B cell (primary cell): ENCODE results near the gene RUNDC1. TPM values are rescaled to one million over a fixed set of nuclear protein-coding genes. Genes with fewer than 3 reads are reported as not detected.

ENCODE experiments used
- ATAC-seq: fragments of 200-7000 bp; cut with Tn5 transposase; one replicate; pipeline ENCODE4 v1.10.0; 2021; ENCODE audit warnings: low read depth, mild to moderate bottlenecking, moderate number of reproducible peaks, moderate library complexity
- CTCF ChIA-PET: fragments of 350-600 bp; sonication (Branson Sonifier 250); formaldehyde crosslinking; loops from one replicate; lab custom pipeline; 2021; ENCODE audit warnings: antibody characterized with exemption, inconsistent platforms; lab: Charles Lee
- POLR2A ChIA-PET: fragments of 350-600 bp; sonication (Branson Sonifier 250); formaldehyde crosslinking; loops from one replicate; lab custom pipeline; 2021; ENCODE audit warnings: antibody characterized with exemption; lab: Charles Lee
- DNase-seq: peaks from one replicate; pipeline ENCODE4 v3.0.0; 2013
- H2AFZ ChIP-seq: 2 replicates; pipeline ENCODE4 v1.6.1; 2012; ENCODE audit warnings: mild to moderate bottlenecking, low read depth, low read length; ENCODE audit not compliant: insufficient read depth, poor library complexity, severe bottlenecking
- H3K27ac ChIP-seq, 2 donors: 1 replicate in 1 of 2; 2 replicates in 1 of 2; pipeline ENCODE4 v1.5.1; 2012 to 2013; ENCODE audit warnings: low read length in 2 of 2, mild to moderate bottlenecking in 2 of 2, moderate library complexity in 1 of 2
- H3K27me3 ChIP-seq, 4 experiments: fragments of 200-600 bp in 1 of 4; sonication (generic) in 1 of 4; replicated peaks in 1 of 4; 1 replicate in 2 of 4; 2 replicates in 2 of 4; pipeline versions ENCODE4 v1.6.1 to v1.7.0; 2013 to 2016; ENCODE audit warnings: low read length in 3 of 4, mild to moderate bottlenecking in 2 of 4, mixed read lengths in 1 of 4, moderate library complexity in 1 of 4; ENCODE audit not compliant: insufficient read depth in 4 of 4, control insufficient read depth in 3 of 4; ENCODE audit errors: control extremely low read depth in 1 of 4
- H3K36me3 ChIP-seq, 2 experiments: replicated peaks in 1 of 2; 1 replicate in 1 of 2; 2 replicates in 1 of 2; pipeline versions ENCODE4 v1.6.1 to v1.7.1; 2013; ENCODE audit warnings: low read length in 1 of 2; ENCODE audit not compliant: insufficient read depth in 2 of 2, control insufficient read depth in 1 of 2; ENCODE audit errors: control extremely low read depth in 1 of 2, extremely low read depth in 1 of 2
- H3K4me1 ChIP-seq, 2 donors: fragments of 200-600 bp in 1 of 2; sonication (generic) in 1 of 2; 1 replicate in 1 of 2; 2 replicates in 1 of 2; pipeline versions ENCODE4 v1.5.1 to v1.6.1; 2013 to 2017; ENCODE audit warnings: low read length in 2 of 2; ENCODE audit not compliant: control insufficient read depth in 2 of 2, insufficient read depth in 2 of 2
- H3K4me2 ChIP-seq: replicated peaks from 2 replicates; pipeline ENCODE3; 2012; ENCODE audit warnings: mild to moderate bottlenecking, low read depth, low read length; ENCODE audit not compliant: poor library complexity, severe bottlenecking
- H3K4me3 ChIP-seq, 5 experiments: fragments of 200-600 bp in 1 of 5; sonication (generic) in 1 of 5; 1 replicate in 3 of 5; 2 replicates in 2 of 5; pipeline versions ENCODE4 v1.5.1 to v1.7.0; 2011 to 2016; ENCODE audit warnings: low read length in 4 of 5, mild to moderate bottlenecking in 4 of 5, low read depth in 2 of 5, control low read depth in 1 of 5, moderate library complexity in 1 of 5; ENCODE audit not compliant: insufficient read depth in 1 of 5; ENCODE audit errors: control extremely low read depth in 1 of 5, extremely low read depth in 1 of 5
- H3K79me2 ChIP-seq: fragments of 200-600 bp; sonication (generic); one replicate; pipeline ENCODE4 v1.6.0; 2016; ENCODE audit warnings: low read length; ENCODE audit not compliant: control insufficient read depth, insufficient read depth
- H3K9ac ChIP-seq: fragments of 200-600 bp; sonication (generic); 2 replicates; pipeline ENCODE4 v1.6.1; 2017; ENCODE audit warnings: mild to moderate bottlenecking, low read length, moderate library complexity
- H3K9me3 ChIP-seq, 3 donors: one replicate each; pipeline versions ENCODE4 v1.6.1 to v1.7.1; 2013; ENCODE audit warnings: low read length in 2 of 3; ENCODE audit not compliant: control insufficient read depth in 2 of 3, insufficient read depth in 1 of 3; ENCODE audit errors: control extremely low read depth in 1 of 3
- H4K20me1 ChIP-seq: 2 replicates; pipeline ENCODE4 v1.6.0; 2012; ENCODE audit warnings: mild to moderate bottlenecking, low read length; ENCODE audit not compliant: insufficient read depth, control insufficient read depth, poor library complexity, severe bottlenecking
- H3K27ac Mint-ChIP-seq: one replicate; pipeline ENCODE4 v1.8.0; 2021; ENCODE audit warnings: mixed read lengths
- H3K27me3 Mint-ChIP-seq: one replicate; pipeline ENCODE4 v1.8.0; 2021; ENCODE audit warnings: mixed read lengths
- H3K4me1 Mint-ChIP-seq: one replicate; pipeline ENCODE4 v1.8.0; 2021; ENCODE audit warnings: mixed read lengths
- H3K4me3 Mint-ChIP-seq: one replicate; pipeline ENCODE4 v1.8.0; 2021; ENCODE audit warnings: mixed read lengths
- H3K9me3 Mint-ChIP-seq: one replicate; pipeline ENCODE4 v1.8.0; 2022; ENCODE audit warnings: mixed read lengths; ENCODE audit not compliant: insufficient read depth
- EZH2 ChIP-seq: IDR thresholded peaks from 2 replicates; pipeline ENCODE4 v1.6.1; 2012; ENCODE audit warnings: borderline replicate concordance, low read depth, mild to moderate bottlenecking, moderate library complexity, low read length; ENCODE audit not compliant: insufficient read depth, poor library complexity, severe bottlenecking
- WGBS: methylation state at CpG from one replicate; pipeline ENCODE4 v1.1.5; 2013; ENCODE audit warnings: missing lambda C conversion rate; ENCODE audit not compliant: insufficient coverage; 5-methylcytosine and 5-hydroxymethylcytosine counted together
- intact Hi-C: fragments of 100-400 bp; cut with micrococcal nuclease; formaldehyde crosslinking; loops from one replicate; pipeline ENCODE4 v1.10.0; 2022
- polyA plus RNA-seq: library from polyadenylated mRNA; depleted of rRNA; stranded (reverse); fragments of >200 nt; gene quantifications from 2 replicates; pipeline ENCODE4 v1.2.3, GENCODE V29; 2012
- total RNA-seq, 2 donors: library from RNA; stranded (reverse); fragments of 120-200 nt in 1 of 2; gene quantifications; 1 replicate in 1 of 2; 2 replicates in 1 of 2; pipeline versions ENCODE4 v1.2.3 to v1.2.4, GENCODE V29; 2013 to 2022
- TF ChIP-seq, protein P1 (sequence below): fragments of 200-600 bp; IDR thresholded peaks from one replicate; pipeline ENCODE4 v1.8.0; 2022; ENCODE audit warnings: antibody characterized with exemption, mild to moderate bottlenecking

The RUNDC1 gene
- total and polyA plus RNA-seq, 2 donors (not counting 1 experiment from before 2014, with no cell fraction given), result 14.6 to 43.7 TPM

- Histone ChIP-seq H3K4me3 (peak overlapping the region in 4 of 5 experiments; percentile 41 to 70 (median 47)), H3K27ac (peak overlapping the region; percentile 41 to 58), H3K27me3 (no peaks in the 10 kb centered on the region), H3K36me3 (peaks cover 4 to 38% of the 10 kb centered on the region in 2 experiments), H2AFZ (peak overlapping the region; percentile 41), H3K4me1 (peaks cover 20 to 22% of the 10 kb centered on the region in 2 donors), H3K4me2 (peak overlapping the region; percentile 62), H4K20me1 (peaks cover 21% of the 10 kb centered on the region), H3K9me3 (no peaks in the 10 kb centered on the region), H3K79me2 (peaks cover 17% of the 10 kb centered on the region), H3K9ac (peak overlapping the region; percentile 43)
- ChIA-PET CTCF (interaction anchor here (0.6 to 3.8 kb wide), 33 partner anchors 9 to 549 kb away, joined by 3 to 54 read pairs (median 5); partner anchors contain the start of genes AARSD1, AOC2, BECN1 and DHX8), POLR2A (interaction anchor here (0.6 to 2.3 kb wide), 23 partner anchors 9 to 487 kb away, joined by 3 to 24 read pairs (median 7); partner anchors contain the start of genes AARSD1, BRCA1, DHX8 and IFI35)
- no peaks in the 10 kb centered on the region for H3K27me3 Mint-ChIP-seq
- no CpG with 5 or more reads among the region's 5 CpGs for WGBS
- no peaks in the 10 kb centered on the region for H3K9me3 Mint-ChIP-seq
- peaks cover 40% of the 10 kb centered on the region for H3K4me1 Mint-ChIP-seq
- intact Hi-C loops, result loop anchor here (5.0 to 10.0 kb wide), 2 partner anchors 423 to 610 kb away; partner anchors contain the start of genes PSMC3IP and STAT3
- TF ChIP-seq, protein P1, sequence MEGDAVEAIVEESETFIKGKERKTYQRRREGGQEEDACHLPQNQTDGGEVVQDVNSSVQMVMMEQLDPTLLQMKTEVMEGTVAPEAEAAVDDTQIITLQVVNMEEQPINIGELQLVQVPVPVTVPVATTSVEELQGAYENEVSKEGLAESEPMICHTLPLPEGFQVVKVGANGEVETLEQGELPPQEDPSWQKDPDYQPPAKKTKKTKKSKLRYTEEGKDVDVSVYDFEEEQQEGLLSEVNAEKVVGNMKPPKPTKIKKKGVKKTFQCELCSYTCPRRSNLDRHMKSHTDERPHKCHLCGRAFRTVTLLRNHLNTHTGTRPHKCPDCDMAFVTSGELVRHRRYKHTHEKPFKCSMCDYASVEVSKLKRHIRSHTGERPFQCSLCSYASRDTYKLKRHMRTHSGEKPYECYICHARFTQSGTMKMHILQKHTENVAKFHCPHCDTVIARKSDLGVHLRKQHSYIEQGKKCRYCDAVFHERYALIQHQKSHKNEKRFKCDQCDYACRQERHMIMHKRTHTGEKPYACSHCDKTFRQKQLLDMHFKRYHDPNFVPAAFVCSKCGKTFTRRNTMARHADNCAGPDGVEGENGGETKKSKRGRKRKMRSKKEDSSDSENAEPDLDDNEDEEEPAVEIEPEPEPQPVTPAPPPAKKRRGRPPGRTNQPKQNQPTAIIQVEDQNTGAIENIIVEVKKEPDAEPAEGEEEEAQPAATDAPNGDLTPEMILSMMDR, result no peak
- TF ChIP-seq EZH2, result no peak
- peak overlapping the region; percentile 88 for H3K27ac Mint-ChIP-seq
- ATAC-seq (no peak), DNase-seq (no peak)
- peak overlapping the region; percentile 96 for H3K4me3 Mint-ChIP-seq
Measured at GRCh38 chr17:42997390-42997983, 17.1 kb downstream of the RUNDC1 start.
